Non-pigmented ciliary epithelial cell (primary cell): Measurements from ENCODE around the gene RABGAP1L.
"Not testable (repeated sequence)": the region's sequence is repeated elsewhere in the genome, so short reads cannot be mapped to it uniquely, and the experiment has no call there.

Experiments
- DNase-seq: peaks from one replicate; pipeline ENCODE4 v3.0.0-alpha.2; 2010; ENCODE audit warnings: low read depth

RABGAP1L gene

GRCh38 chr1:174445351-174445750, 286.0 kb downstream of the RABGAP1L start:
- DNase-seq: no peak

GRCh38 chr1:174445817-174446216, 286.5 kb downstream of the RABGAP1L start:
- DNase-seq: no peak

GRCh38 chr1:174447866-174448530, 288.7 kb downstream of the RABGAP1L start, which contains the start of gene GPR52:
Gene GPR52, plus strand, starts transcription at chr1:174447964. Its CDS starts 148 bp downstream, at chr1:174448112.
- DNase-seq: no peak

- DNase-seq: no peak
Measured at GRCh38 chr1:174448531-174448883, 289.2 kb downstream of the RABGAP1L start.

DNA sequence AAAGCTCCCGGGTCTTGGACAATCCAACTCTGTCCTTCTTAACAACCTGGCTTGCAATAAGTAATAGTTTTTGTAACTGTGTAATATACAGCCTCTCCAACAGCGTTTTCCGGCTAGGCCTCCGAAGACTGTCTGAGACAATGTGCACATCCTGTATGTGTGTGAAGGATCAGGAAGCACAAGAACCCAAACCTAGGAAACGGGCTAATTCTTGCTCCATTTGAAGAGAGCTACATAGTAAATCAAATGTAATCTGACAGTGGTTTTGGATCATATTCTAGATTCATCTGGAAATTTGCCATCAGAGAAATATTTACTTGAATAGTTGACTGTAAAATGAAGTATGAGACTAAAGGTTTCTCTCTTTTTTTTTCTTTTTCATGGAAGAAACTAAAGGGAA, 289.7 kb downstream of the RABGAP1L start:
- no peak for DNase-seq

- no peak for DNase-seq
Measured at GRCh38 chr1:174451408-174451807, 292.1 kb downstream of the RABGAP1L start.

GRCh38 chr1:174465855-174466254, 306.5 kb downstream of the RABGAP1L start:
- no peak for DNase-seq

GRCh38 chr1:174466607-174467006, 307.3 kb downstream of the RABGAP1L start:
- no peak for DNase-seq

DNA sequence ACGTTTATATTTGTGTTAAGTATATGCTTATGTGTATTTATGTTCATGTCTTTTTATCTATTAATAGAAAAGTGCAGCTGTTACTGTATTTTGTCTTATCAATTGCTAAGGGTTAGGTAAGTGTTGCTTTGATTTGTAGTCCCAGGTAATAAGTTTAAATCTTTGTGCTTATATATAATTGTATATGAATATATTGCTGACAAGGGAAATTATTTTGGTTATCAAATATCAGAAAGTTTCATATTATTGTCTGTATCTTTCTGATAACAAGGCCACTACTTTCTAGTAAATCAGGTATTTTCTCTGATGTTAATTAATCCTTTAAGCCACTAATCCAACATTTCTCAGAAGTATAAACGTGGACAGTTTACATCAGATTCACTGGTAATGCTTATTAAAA, 309.7 kb downstream of the RABGAP1L start:
- DNase-seq: no peak

- no peak for DNase-seq
Measured at GRCh38 chr1:174469687-174470086, 310.4 kb downstream of the RABGAP1L start.

- DNase-seq: no peak
Measured at GRCh38 chr1:174479281-174479680, 320.0 kb downstream of the RABGAP1L start.

DNA sequence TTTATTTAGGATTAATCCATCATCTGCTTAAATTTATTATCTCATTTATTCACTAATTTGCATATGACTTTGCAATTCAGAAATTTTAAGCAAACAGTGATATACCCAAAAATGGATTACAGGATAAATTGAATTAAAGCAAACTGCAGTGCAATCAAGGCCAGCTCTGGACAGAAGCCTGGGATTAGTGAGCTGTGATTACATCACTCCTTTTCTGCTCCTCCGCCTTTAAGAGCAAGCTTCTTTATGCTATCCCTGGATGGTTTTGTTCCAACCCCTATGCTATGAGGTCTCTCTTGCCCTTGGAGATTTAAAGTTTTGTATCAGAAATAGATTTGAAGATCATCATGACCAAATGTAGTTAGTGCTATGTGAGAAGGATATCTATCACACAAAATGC, 321.0 kb downstream of the RABGAP1L start:
- no peak for DNase-seq

GRCh38 chr1:174491606-174492005, 332.3 kb downstream of the RABGAP1L start:
- DNase-seq: no peak

DNA sequence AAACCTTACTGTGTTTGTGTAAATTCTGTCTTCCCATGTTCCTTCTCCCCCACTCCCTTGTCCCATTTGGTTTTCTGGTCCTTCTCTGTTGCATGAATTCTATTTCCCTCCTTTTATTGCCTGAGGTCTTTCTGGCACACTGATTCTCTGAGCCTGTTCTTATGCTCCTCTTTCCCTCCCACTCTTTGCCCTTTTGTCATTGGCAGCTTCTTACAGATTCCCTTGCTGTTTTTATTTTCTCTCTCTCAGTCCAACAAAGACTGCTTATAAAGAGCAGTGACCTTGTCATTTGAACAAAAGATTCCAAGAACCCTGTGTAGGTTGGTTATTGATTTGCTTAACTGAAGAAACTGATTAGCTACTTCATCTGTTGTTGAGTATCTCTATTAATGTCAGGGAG, 338.2 kb downstream of the RABGAP1L start:
- DNase-seq: no peak

DNA sequence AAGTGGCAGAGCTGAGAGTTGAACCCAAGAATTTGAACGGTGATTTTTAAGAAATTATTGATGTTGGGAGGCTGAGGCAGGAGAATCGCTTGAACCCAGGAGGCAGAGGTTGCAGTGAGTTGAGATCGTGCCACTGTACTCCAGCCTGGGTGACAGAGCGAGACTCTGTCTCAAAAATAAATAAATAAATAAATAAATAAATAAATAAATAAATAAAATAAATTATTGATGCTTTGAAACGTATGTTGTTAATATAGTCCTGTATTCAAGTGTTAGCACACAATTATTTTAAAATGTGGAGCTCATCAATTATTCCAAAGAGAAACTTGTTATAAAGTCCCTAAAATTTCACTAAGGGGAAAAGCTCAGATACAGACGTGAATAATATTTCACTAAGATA, 357.4 kb downstream of the RABGAP1L start:
- not testable (repeated sequence) for DNase-seq

DNA sequence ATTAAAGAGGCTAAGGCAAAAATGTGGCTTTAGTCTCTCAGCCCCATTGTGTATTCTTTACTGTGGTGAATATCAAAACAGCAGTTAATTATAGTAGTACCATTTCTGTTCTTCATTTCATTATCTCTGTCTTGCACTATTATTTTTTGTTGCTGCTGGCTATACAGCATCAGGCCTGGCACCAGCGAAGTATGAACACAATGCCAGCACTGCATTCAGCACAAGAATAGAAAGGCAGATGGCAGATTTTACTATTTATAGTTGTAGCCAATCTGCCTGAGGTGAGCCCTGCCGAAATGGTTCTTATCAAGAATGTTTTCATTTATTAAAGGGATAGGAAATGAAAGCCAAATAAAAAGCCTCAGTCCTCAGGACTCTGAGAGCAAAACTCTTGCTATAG, 360.5 kb downstream of the RABGAP1L start:
- no peak for DNase-seq

DNA sequence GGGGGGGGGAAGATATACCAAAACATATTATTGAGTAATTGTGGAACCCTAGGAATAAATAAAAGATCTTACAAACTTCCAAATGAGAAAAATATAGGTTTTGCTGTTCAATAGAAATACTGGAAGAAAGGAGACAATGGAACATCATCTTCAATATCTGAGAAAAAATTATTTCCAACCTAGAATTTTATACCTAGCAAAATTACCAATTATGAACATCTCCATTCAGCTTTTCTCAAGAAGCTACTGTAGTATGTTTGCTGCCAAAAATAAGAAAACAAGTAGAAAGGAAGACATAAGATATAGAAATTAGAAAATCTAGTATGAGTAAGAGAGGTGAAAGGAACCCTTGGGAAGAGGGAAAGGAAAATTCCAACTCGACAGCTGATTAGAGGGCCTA, 372.4 kb downstream of the RABGAP1L start:
- DNase-seq: no peak

DNA sequence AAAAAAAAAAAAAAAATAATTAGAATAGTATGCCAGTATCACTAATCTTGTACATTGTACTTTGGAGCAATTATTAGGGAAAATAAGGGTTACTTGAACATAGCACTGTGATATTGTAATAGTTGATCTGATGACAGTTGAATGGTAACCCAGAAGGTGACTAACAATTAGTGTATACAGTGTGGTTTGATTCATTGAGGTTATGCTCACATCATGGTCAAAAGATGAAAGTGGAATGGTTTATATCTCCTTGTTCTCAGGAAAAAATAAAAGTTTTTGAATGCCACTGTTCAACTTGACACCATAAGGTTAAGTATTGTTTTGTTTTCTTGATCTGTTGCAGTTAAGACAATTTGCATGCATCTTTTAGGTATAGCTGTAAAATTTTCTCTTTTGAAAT, 375.5 kb downstream of the RABGAP1L start:
- peak; percentile 24 for DNase-seq

DNA sequence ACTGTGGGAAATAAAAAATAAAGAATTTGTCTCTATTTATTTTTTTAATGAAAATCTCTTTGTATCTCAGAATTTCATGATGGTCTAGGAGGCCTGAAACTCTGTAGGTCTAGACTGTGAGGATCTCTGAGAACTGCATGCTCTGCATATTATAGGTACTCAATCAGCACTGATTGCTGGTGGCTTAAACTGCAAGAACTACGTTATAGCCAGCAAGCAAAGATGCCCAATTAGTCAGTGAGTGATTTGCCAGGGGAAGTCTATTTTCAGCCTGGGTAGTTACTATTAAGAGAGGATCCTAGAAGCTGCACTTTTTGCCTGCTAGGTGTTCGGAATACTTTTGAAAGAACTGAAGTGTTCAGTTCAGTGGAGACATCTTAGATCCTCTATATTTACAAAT, 375.9 kb downstream of the RABGAP1L start:
- DNase-seq: peak; percentile 11

DNA sequence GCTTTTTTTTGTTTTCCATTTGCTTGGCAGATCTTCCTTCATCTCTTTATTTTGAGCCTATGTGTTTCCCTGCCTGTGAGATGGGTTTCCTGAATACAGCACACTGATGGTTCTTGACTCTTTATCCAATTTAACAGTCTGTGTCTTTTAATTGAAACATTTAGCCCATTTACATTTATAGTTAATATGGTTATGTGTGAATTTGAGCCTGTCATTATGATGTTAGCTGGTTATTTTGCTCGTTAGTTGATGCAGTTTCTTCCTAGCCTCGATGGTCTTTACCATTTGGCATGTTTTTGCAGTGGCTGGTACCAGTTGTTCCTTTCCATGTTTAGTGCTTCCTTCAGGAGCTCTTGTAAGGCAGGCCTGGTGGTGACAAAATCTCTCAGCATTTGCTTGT, 384.1 kb downstream of the RABGAP1L start:
- DNase-seq: not testable (repeated sequence)

GRCh38 chr1:174550296-174550695, 391.0 kb downstream of the RABGAP1L start:
- no peak for DNase-seq

DNA sequence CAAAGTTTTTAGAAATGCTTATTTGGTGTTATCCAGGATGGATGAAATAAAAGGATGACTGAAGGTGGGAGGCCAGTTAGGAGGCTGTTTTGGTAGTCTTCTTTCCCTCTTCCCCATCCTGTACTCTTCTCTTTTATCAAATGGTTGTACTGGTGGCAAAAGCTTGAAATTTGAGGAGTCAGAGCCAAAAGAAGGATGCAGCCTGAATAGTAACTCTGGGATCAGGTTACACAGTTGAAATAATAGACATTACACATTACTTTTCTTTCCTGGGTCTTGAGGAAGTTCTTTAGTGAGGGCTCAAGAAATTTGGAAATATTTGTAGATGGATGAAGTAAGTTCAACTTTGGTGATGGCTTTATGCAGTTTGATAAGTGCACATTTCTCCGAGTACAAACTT, 397.1 kb downstream of the RABGAP1L start:
- no peak for DNase-seq

GRCh38 chr1:174568551-174568950, 409.2 kb downstream of the RABGAP1L start:
- no peak for DNase-seq

DNA sequence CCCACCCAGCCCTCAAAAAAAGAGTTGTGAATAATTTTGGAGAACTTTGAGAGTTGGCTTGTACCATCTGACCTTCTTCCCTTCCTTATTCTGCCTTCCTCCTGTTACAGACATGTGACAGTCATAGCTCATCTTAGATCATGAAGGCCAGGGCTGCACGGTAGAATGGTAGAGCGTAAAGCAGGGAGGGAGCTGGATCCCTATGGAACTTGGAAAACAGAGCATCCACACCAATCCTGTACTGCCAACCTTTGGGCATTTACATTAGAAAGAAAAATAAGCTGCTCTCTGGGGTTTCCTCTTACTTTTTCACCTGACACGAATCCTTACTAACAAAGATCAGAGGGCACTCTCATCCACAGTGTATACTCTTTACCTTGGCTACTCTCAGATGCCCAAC, 409.9 kb downstream of the RABGAP1L start:
- no peak for DNase-seq

DNA sequence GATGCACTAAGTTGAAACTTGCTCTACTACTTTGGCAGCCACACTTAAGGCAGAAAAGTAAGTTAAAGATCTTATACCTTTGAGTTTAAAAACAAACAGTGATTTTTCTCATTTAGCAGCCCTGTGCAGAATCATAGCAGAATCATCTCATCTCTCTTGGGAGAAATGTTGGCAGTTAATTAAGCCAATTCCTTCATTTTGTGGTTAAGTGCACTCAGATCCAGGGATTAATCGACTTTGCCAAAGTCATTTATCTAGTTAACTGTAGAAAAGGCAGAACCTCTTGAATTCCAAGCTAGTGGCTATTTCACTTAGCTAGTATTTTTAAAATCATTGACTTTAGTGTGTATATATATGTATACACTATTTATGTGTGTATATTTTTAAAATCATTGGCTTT, 413.5 kb downstream of the RABGAP1L start:
- no peak for DNase-seq
